GM19463 (cell line): Measurements from ENCODE around the gene ARL5B.

ENCODE experiments used
- ATAC-seq: cut with Tn5 transposase; IDR thresholded peaks from one replicate; pipeline ENCODE4 v1.9.1; 2021; ENCODE audit warnings: mild to moderate bottlenecking, moderate library complexity; ENCODE audit not compliant: unreplicated experiment

Gene ARL5B

DNA sequence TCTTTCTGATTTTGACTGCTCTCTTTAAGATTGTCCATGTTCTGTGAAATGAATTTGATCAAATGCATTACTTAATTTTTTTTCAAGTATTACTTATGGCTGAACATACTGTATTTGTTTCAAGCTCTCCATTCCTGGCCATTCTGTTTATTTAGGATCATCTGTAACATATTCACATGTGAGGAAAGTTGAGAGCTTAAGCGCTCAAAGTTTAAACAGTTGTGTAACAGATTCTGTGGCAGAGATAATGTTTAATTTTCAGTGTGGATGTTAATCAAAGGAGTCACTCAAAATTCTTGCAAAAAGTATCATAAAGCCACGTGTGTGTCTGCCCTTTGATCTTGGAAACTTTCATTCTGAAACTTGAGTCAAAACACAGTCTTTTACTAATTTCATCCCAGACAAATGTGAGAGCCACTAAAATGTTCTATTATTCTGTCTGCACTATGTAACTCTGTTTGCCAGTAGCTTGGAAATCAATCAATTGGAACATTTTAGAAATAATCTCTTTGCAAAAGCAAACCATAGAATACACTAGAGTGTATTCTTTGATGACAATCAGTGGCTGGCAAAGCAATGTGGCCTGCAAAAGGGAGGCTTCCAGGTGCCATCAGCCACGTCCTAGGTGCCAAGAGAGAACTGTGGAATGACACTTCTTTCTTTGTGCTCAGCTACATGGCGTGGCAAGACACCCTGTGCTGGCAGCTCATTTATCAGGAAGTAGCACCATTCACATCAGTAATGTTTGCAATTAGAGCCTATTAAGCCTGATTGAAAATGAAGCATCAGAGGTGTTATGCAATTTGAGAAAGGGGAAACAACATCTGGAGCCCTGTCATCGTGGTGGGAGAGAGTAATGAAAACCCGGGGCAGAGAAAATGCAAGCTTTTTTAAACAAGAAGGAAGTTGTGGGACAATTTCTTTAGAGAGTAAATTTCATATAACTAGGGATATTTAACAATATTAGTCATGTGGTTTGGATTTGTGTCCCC, 40.9 kb downstream of the ARL5B start:
- ATAC-seq = no peak

DNA sequence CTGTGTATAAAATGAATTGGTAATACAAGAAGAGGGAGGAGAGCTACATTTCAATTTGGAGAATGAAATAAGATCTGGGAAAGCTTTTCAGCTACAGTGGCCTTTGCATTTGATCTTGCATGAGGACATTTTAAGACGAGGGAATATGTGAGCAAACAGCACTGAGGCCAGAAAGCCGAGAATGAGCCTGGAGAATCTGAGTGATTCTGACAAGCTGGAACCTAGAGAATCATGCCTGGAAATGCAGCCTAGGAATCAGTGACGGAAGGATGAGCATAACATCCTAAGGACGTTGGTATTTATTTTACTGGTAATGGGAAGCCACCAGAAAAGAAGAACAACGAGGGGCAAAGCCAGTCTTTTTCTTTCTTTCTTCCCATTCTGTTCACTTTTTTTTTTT, 44.3 kb downstream of the ARL5B start:
- ATAC-seq = no peak

DNA sequence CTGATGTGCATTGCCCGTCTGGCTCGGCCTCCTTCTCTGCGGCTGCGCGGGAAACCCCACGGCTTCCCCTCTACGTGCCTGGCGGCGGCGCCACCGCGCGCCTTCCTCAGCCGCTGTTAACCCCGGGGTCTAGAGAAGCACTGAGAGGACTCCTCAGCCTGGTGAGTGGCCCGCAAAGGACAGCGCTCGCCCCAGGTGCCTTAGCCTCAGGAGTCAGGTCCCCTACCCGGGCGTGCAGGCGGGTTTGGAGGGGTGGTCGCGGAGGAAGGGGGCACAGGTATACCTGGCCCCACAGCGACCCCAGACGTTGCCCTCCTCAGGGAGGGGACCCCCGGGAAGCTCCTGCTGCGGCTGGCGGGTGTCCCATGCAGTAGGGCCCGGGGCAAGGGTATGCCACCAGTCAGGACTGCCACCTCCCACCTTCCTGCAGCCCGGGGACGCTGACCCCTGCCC, 51.0 kb downstream of the ARL5B start:
- no peak for ATAC-seq

DNA sequence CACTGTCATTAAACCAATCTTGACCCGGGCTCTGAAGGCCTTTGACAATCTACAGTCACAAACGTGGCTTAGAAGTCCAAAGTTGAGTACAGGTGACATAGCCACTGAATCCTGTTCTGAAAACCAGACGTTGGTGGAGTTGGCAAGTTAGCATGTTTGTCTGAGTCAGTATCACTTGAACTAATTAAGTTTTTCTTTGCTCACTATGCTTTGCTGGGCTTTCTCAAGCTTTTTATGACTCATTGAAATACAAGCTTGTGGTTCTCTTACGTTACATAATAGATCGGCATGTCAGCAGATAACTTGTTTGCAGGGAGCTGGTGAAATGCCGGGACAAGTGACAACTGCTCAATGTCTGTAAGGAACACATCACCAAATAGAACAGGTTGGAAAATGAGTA, 53.8 kb downstream of the ARL5B start:
- no peak for ATAC-seq

DNA sequence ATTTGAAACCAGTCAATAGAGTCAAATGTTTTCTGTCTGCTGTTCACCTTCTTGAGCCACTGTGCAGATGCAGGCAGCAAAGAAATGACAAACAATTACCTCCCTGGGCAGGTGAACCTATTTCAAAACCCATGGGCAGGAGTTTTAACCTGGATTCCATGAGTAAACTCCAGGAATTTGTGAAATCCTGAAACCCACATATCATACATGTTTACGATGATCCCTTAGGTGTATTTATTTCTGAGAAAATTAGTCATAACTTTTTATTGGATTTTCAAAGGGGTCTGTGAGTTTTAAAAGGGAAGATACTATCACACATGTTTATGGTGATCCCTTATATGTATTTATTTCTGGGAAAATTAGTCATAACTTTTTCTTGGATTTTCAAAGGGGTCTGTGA, 59.8 kb downstream of the ARL5B start:
- ATAC-seq = no peak

DNA sequence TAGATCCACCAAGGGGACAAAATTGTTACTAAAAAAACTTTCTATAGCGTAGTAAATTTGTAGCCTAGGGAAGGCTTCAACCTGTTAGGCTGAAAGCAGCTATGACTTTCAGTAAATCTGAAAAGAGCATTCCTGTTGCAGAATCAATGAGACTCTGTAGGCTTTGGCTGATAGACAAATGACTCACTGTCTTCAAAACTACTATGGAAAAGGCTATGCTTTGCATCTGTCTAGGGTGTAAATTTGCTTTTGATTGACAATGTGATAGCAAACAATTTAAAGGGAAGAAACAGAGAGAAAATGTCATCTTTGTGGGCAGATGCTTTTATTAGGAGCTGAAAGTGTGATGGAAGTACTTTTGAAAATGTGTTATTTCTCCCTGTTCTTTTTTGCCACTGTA, 60.6 kb downstream of the ARL5B start:
- no peak for ATAC-seq

DNA sequence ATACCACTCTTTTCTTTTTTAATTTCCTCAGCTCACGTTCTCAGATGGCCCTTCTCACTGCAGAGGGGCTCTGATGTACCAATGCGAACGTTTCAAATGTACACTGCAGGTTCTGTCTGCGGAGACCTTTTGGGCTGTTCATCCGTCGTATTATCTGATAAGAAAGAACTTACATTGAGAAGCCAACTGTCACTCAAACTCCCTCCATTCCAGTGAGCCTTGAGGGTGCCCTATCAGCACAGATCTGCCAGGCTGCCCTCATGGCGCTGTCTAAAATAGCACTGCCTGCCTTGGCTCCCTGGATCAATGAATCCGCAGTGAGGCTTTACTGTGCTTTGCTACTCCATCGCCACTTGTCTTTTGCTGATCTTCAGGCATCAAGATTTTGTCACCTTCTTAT, 61.8 kb downstream of the ARL5B start:
- no peak for ATAC-seq

DNA sequence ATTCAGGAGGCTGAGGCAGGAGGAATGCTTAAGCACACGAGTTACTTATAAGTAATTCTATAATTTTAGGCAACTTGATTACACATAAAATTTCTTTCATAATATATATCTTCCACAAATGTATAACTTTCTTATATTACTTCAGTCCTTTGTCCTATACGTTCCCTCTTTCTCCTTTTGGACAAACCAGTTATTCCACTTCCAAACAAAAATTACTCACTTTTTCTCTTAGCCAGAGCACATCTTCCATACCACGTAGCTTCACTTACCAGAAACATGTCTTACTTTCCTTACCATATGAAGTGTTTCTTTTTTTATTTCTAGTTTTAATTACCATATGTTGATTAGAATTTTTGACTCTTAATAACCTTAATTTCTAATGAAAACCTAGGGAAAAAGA, 64.6 kb downstream of the ARL5B start:
- ATAC-seq = no peak
